HEK293T (cell line): Measurements from ENCODE around the gene NUP107.

Experiments used
- FOXA1 ChIP-seq: fragments of 450-650 bp; IDR thresholded peaks from 2 replicates; pipeline ENCODE4 v1.6.1; 2016; ENCODE audit warnings: mild to moderate bottlenecking
- FOXK2 ChIP-seq: fragments of 450-650 bp; IDR thresholded peaks from 2 replicates; pipeline ENCODE4 v1.6.1; 2016; ENCODE audit warnings: mild to moderate bottlenecking
- FOXM1 ChIP-seq: fragments of 450-650 bp; IDR thresholded peaks from 2 replicates; pipeline ENCODE4 v1.6.1; 2017; ENCODE audit warnings: mild to moderate bottlenecking, borderline replicate concordance
- L3MBTL2 ChIP-seq: fragments of 450-650 bp; conservative IDR thresholded peaks from 2 replicates; pipeline ENCODE4 v1.6.1; 2016; ENCODE audit warnings: mild to moderate bottlenecking

GRCh38 chr12:68793975-68794652, 107.3 kb downstream of the NUP107 start:
- TF ChIP-seq FOXA1 (no peak), FOXM1 (no peak), L3MBTL2 (no peak), FOXK2 (no peak)
